GOT3 (cell line): ENCODE results near the gene TLX3.
"Not testable (repeated sequence)": the region's sequence is repeated elsewhere in the genome, so short reads cannot be mapped to it uniquely, and the experiment has no call there.

Source experiments
- DNase-seq: peaks from one replicate; lab custom pipeline; 2025; ENCODE audit warnings: mixed read lengths; lab: John Stamatoyannopoulos, UW

TLX3 gene

DNA sequence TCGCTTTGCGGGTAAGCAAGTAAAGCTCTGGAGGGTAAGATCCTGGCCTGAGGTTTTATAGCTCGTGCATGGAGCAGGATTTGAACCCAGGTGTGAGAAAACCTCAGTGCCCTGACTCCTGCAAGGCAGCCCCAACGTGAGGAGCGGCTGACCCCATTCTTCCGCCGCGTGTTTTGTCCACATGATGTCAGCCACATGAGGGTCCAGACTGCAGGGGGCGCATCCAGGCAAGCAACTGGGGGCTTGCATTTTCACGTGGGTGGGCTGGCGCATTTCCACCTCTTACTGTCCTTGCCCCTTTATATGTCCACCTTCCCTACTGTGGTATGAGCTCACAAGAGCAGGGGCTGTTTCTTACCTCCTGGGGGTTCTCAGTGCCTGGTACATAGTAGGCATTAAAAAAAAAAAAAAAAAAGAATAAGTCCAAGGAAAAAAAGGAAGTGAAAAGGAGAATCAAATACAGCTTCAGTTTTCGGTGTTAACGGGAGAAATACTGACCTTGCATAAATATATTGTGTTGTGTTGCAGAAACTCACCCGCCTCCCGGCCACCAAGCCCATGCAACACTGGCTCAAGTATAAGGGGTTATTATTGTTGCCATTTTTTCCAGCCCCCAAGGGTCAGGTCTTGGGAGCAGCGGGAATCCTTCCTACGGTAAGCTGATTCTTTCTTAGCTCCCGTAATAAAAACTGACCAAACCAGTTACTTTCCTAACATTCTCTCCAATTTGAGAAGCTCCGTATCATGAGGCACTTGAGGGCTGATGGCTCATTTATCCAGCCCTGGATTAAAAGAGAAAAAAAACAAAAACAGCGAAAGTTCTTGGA lies 15.0 kb downstream of the TLX3 start:
- DNase-seq, result no peak

DNA sequence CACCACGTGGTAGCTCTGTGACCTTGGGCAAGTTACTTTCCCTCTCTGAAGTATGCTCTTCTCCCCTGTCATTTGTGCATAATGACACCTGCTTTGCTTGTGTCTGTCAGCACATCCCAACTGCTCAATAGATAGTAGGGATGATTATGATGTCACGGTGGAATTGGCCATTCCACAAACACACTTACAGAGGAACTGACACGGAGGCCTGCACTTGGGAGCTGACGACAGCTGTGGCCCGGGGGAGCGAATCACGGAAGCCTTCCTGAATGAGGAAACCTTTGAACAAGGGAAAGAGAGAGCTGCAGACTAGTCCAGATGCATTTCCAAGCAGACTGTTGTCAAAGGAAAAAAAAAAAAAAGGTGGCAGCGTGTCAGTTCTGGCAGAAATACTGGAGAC lies 21.0 kb downstream of the TLX3 start:
- DNase-seq, result no peak

GRCh38 chr5:171335616-171336015 lies 26.6 kb downstream of the TLX3 start:
- no peak for DNase-seq

- no peak for DNase-seq
These were observed 27.6 kb downstream of the TLX3 start for GRCh38 chr5:171336521-171337209.

DNA sequence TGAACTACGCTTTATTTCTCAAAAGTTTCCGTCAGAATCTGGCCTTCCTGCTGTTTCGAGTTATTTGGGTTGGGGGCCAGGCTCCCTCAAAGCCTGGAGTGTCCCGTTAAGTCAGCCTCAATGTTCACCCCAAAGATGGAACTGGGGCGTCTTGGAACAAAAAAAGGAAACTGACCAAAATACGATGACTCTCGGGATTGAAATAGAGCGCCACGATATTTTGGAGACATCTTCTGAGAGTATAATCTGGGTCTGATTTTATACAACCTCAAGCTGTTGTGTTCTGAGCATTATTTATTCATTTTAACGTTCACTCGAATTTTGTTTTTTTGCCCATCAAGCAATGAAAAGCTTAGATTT lies 28.1 kb downstream of the TLX3 start:
- DNase-seq, result no peak

DNA sequence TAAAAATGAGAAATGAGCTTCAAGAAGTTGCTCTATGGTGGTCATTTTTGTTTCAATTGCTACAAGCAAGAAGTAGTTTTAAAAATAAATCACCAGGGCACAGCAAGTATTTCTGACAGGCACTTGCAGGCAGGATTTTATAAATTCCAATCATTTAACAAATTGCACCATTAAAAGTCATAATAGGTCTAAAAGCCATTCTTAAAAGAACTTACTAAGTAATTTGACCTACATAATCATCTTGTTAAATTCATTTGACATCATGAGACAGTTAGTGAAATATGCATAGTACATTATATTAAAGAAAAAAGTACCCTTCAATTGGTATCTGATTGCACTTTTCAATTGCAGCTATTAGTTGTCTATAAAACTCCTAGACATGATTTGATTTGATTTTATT lies 31.0 kb downstream of the TLX3 start:
- DNase-seq, result no peak

DNA sequence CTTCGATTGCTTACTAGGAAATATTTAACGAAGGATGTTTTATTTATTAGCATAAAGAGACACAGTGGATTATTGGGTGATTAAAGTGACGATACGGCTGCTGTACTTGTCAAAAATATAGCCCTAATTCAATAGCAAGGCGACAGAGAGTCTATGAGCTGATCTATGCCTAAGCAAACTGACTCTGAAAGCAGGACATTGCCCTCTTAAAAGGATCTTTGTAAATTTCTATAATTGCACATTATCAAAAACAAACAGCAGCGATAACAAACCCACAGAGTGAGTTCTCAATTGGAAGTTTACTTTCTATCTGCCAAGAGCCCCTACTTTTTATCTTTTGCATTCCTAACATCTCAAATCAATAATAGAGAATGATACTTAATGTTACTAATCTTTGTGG lies 31.4 kb downstream of the TLX3 start:
- no peak for DNase-seq

GRCh38 chr5:171342362-171343111 lies 33.5 kb downstream of the TLX3 start:
- no peak for DNase-seq

GRCh38 chr5:171344936-171345608 lies 36.0 kb downstream of the TLX3 start:
- no peak for DNase-seq

- no peak for DNase-seq
These were observed 42.6 kb downstream of the TLX3 start for GRCh38 chr5:171351536-171352073.

DNA sequence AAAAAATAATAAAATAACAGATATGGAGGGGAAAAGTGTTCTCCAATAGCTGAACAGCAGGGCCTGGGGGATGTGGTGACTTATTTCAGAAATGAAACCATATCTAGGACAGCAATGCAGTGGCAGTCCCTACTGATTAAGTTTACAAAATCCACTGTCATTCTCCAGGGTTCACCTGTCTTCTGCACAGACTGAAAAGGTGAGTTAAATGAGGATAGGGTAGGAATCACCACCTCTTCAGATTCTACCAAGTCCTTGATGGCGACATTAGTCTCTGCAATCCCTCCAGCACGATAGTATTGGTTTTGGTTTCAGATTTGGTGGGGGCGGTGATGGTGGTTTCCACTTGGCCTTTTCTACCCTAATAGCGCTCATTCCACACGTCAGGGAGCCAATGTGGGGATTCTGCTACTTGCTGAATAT lies 46.3 kb downstream of the TLX3 start:
- no peak for DNase-seq

DNA sequence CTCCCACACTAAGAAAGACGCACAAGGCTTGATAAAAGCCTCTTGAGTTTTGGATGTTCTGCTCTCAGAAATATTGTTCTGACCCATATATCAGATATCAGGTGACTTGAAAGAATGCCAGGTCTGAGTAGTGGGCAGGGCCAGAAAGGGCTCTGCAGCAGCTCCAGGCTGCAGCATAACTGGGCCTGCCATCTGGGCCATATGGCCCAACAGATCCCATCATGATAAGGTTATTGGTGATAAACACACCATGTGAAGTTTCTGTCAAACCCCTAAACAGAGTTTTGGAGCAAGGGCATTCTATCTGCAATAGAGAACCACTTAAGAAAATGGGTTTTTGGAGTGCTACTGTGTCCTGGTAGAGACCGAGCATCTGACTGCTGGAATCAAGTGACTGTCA lies 48.8 kb downstream of the TLX3 start:
- DNase-seq, result no peak

DNA sequence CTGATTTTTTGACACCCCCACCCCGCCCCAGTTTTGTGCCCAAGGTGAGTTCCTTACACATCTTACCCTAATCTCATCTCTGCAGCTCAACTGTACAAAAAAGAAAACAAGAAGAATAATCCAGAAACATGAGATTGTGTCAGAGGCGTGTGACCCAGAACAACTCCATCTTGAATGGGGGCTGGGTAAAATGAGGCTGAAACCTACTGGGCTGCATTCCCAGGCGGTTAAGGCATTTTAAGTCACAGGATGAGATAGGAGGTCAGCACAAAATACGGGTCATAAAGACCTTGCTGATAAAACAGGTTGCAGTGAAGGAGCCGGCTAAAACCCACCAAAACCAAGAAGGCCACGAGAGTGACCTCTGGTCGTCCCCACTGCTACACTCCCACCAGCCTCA lies 52.1 kb downstream of the TLX3 start:
- DNase-seq, result not testable (repeated sequence)
